Subcutaneous adipose tissue (tissue), 4 donors: ENCODE measurements around the gene WDR91. TPM values are rescaled to one million over a fixed set of nuclear protein-coding genes. Genes with fewer than 3 reads are reported as not detected.

Experiments
- total RNA-seq, 4 donors: library from RNA; depleted of rRNA; stranded (reverse); fragments of >200 nt; gene quantifications; one replicate each; pipeline ENCODE4 v1.1.0, GENCODE V29; 2016
- TF ChIP-seq, protein P1 (sequence below): fragments of 450-650 bp; IDR thresholded peaks from one replicate; pipeline ENCODE4 v1.5.1; 2016; ENCODE audit warnings: low read depth, mild to moderate bottlenecking, control low read depth, antibody characterized with exemption, moderate library complexity

The WDR91 gene
- total RNA-seq, 4 donors from 2014 or later = 11.3 to 30.2 (median 24.1) TPM

DNA sequence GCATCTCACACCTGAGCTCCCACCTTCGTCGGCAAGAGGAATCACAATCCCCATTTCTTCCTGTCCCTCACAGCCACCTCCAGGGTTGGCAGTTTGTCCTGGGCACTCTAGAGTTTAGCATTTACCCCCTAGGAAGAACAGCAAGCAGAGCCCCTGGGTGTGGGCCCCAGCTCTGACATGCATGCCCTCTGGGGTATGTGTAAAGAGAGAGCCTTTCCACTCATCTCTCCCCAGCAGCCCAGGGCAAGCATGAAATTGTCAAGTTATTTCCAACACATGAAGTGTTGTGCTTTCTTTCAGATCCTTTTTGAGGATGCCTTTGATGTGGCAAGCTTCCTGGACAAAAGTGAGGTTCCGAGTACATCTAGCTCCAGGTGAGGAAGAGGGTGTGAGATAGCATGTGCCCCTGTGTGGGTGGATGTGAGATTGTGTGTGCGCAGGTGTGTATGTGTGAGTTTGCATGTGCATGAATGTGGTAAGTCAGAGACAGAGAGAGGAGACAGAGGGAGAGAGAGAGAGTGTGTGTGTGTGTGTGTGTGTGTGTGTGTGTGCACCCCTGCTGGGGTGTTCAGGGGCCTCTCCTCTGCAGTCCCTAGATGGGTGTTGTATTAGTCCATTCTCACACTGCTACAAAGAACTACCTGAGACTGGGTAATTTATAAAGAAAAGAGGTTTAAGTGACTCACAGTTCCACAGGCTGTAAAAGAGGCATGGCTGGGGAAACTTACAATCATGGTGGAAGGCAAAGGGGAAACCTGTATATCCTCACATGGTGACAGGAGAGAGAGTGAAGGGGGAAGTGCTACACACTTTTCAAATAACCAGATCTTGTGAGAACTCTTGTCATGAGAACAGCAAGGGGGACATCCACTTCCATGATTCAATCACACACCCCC, 40.4 kb upstream of the WDR91 start:
- TF ChIP-seq, protein P1, sequence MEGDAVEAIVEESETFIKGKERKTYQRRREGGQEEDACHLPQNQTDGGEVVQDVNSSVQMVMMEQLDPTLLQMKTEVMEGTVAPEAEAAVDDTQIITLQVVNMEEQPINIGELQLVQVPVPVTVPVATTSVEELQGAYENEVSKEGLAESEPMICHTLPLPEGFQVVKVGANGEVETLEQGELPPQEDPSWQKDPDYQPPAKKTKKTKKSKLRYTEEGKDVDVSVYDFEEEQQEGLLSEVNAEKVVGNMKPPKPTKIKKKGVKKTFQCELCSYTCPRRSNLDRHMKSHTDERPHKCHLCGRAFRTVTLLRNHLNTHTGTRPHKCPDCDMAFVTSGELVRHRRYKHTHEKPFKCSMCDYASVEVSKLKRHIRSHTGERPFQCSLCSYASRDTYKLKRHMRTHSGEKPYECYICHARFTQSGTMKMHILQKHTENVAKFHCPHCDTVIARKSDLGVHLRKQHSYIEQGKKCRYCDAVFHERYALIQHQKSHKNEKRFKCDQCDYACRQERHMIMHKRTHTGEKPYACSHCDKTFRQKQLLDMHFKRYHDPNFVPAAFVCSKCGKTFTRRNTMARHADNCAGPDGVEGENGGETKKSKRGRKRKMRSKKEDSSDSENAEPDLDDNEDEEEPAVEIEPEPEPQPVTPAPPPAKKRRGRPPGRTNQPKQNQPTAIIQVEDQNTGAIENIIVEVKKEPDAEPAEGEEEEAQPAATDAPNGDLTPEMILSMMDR = no peak

DNA sequence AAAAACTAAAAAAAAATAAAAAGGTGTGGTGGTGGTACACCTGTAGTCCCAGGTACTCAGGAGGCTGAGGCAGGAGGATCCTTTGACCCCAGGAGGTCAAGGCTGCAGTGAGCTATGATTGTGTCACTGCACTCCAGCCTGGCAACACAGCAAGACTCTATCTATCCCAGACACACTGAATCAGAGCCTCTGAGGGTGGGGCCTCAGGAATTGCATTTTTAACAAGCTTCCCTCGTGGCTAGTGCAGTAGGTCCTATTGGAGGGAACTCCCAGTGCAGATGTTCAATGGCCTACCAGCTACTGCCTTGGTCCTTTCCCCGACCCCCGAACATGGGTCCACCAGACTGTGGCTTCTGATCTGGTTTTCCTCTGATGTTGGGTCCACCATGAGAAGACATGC, 37.2 kb upstream of the WDR91 start:
- TF ChIP-seq, protein P1 = no peak

DNA sequence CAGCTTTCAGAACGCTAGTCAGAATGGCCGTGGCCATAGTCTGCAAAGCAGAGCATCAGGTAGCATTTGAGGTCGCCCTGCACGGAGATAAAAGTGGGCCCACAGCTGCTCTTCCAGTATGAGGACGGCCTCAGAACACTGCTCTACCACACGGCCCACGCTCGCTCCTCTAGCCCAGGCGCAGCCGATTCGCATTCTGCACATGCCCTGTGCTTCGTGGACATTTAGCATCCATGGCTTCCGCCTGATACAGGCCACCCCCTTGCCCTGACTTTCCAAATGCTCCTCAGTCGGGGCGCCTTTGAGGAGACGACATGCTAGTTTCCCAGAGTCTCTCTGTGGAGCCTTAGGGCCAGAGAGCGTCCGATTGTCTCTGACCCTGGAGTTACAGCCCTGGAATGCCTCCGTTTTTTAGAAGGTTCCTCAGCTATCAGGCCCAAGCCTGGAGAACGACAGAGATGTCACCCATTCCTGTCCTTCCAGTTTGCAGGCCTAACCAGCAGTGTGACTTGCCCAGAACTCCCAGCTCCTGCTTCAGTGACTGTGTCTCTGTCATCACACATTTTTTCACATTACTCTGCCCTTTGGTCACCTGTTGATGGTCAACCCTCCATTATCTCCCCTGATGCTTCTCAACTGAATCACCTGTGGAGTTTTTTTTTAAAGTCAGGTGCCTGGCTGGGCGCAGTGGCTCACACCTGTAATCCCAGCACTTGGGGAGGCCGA, 36.6 kb upstream of the WDR91 start:
- TF ChIP-seq, protein P1 = no peak

DNA sequence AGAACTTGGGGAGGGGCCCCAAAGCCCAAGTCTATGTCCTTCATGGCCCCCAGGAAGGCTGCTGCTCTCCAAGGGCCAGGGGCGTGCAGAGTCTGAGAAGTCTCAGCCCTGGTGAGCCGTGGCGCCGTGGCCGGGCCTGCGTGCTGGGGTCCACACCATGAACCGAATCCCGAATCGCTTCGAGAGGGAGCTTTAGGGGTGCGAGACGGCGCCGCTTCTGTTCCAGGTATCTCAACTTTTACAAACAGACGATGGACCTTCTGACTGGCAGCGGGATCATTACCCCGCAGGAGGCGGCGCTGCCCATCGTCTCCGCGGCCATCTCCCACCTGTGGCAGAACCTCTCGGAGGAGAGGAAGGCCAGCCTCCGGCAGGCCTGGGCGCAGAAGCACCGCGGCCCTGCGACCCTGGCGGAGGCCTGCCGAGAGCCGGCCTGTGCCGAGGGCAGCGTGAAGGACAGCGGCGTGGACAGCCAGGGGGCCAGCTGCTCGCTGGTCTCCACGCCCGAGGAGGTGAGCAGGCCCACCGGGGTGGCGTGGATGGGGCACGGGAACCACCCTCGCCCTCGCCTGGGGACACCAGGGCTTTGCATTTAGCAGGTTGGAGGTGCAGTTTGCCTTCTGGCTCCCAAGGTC, 35.0 kb upstream of the WDR91 start:
- TF ChIP-seq, protein P1 = no peak

DNA sequence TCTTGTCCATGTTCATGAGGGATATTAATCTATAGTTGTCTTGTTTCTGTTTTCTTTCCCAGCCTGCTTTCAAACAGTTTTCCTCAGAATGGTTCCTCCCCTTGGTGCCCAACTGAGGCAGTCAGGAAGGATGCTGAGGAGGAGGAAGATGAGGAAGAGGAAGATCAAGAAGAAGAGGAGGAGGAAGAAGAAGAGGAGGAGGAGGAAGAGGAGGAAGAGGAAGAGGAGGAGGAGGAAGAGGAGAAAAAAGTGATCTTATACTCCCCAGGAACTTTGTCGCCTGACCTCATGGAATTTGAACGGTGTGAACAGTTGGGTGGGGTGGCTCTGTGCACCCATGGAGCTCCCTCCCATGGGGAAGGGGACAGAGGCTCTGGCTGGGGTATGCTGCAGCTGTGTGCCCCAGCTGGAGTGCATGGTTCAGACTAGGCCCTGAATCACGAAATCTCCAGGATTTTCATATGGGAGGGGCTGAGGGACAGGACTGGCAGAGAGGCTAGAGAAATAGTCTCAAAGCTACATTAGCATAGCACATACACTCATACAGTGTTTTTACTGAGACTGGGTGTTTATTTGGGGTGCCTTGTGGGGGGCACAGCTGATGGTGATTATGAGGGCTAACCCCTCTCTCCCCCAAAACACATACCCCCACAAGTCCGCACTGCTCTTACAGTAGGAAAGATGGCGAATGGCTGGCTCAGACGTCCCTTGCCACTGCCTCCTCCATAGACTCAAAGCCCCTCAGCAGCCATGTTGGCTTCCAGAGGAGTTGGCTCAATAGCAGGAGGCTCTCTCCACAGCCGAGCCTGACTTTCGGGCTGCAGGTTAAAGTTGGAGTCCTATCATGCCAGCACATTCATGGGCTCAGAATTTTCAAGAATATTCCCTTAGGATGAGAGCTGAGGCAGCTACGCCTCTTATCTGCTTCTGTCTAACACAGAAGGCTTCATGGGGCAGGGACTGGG, 34.2 kb upstream of the WDR91 start:
- TF ChIP-seq, protein P1 = no peak

DNA sequence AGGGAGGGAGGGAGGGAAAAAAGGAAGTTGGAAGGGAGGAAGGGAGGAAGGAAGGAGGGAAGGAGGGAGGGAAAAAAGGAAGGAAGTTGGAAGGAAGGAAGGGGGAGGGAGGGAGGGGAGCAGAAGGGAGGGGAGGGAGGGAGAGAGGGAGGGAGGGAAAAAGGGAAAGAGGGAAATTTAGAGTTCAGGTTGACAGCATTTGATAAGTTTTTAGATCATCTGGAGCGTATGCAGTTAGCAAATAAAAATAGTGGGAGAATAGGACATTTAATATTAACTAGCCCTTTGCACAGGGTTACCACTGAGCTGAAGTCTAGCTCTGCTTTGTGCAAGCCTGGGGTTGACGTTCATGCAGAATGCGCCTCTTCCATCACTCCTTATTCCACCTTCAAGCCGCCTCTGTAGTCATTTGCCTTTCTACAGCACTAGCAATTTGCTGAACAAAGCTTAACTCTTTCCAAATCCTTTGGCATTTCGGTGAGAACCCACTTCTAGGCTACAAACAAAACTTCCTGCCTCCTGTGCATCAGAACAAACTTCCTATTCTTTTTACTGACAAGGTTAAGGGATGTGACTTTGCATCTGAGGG, 30.9 kb upstream of the WDR91 start:
- TF ChIP-seq, protein P1 = no peak
